OCI-LY7 (cell line): Measurements from ENCODE around the gene LYSMD4.
"Not testable (repeated sequence)": the region's sequence is repeated elsewhere in the genome, so short reads cannot be mapped to it uniquely, and the experiment has no call there.

Source experiments
- CTCF ChIP-seq: fragments of 200-600 bp; sonication (generic); conservative IDR thresholded peaks from 2 replicates; pipeline ENCODE4 v1.5.1; 2014; ENCODE audit warnings: mild to moderate bottlenecking, antibody characterized with exemption, low read length, moderate library complexity, mixed read lengths
- EZH2phosphoT487 ChIP-seq: fragments of 200-600 bp; sonication (generic); IDR thresholded peaks from 2 replicates; pipeline ENCODE4 v1.6.1; 2018; ENCODE audit warnings: low read depth, borderline replicate concordance, mild to moderate bottlenecking, mixed run types, antibody characterized with exemption, low read length, moderate library complexity, mixed read lengths

- TF ChIP-seq CTCF, EZH2phosphoT487: not testable (repeated sequence)
These were observed 729 bp upstream of the LYSMD4 start for GRCh38 chr15:99734040-99734291.
